Activated naive CD4-positive, alpha-beta T cell treated with Interleukin-2 at 50 U/mL for 16 hours (primary cell): Measurements from ENCODE around the gene UBE3D.
"Not testable (repeated sequence)": the region's sequence is repeated elsewhere in the genome, so short reads cannot be mapped to it uniquely, and the experiment has no call there.

ENCODE experiments used
- DNase-seq: peaks from one replicate; pipeline ENCODE4 v3.0.0-alpha.2; 2020

The UBE3D gene

DNA sequence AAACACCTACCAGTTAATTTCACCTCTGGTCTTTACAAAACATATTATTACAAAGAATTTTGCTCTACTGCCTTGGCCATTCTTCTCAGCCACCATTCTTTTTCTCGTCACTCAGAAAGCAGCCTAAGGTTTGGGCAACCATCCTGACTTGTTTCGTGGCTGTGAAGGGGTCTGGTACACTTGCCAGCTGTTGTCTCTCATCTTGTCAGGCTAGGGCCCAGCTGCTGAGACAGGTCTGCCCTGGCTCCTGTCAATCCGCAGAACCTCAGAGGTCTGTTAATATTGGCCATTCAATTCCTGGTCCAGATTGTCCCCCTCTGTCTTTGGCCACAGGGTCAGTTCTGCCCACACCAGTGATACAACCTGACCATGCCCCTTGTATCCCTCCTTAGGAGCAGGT, 197.7 kb downstream of the UBE3D start:
- no peak for DNase-seq

DNA sequence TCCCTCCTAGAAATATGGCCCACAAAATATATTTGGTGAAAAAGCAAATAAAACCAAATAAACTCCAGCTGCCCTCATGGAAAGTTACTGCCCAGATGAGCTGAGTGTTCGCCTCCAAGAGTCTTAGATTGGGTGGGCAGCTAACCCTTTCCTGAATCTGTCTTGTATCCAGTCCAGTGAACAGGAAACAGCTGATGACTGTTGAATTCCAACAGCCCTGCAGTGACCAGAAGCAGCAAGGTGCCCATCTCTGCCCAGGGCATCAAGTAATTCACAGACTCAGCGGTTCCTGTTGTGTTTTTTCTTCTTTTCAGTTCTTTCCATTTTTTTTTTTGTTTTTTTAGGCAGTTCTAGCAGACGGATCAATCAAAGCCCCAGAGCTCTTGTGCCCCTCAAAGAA, 199.2 kb downstream of the UBE3D start:
- no peak for DNase-seq

DNA sequence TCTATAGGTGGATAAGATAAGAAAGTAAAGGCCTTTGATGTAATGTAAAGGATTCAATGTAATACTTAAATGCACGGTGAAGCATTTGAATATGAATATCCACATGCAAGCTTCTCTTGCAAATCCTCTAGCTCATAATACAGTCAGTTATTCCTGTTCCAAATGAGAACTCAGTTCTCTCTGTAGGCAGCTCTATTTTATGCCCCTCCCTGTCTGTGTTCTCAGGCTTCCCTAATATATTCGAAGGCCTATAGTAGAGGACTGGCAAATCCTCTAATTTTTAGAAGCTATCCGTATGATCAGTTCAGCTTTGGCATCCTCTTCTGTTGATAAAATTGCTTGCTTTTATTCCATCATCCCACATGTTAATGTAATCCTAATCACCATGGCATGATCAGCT, 200.2 kb downstream of the UBE3D start:
- DNase-seq: no peak

GRCh38 chr6:82863781-82864180, 201.9 kb downstream of the UBE3D start:
- no peak for DNase-seq

- no peak for DNase-seq
Observed at GRCh38 chr6:82862543-82862942, 203.1 kb downstream of the UBE3D start.

DNA sequence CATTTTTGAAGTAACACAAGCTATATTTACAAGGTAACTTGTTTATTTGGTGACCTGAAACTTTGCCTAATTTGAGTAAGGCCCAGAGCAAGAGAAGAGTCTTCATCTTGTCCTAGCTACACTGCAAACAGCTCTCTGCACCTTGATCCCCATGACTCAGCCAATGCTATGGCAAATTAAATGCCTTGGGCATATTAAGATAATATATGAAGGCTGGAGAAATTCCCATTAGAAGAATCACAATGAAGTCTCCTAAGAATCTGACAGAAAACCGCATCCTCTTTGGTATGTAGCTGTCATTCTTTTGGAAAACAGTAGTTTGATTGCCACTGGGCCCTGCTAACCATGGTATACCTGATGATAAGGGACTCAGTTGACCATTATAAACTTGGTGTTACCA, 204.5 kb downstream of the UBE3D start:
- no peak for DNase-seq

GRCh38 chr6:82856077-82856476, 209.6 kb downstream of the UBE3D start:
- not testable (repeated sequence) for DNase-seq

- not testable (repeated sequence) for DNase-seq
Observed at GRCh38 chr6:82852904-82853303, 212.7 kb downstream of the UBE3D start.

GRCh38 chr6:82843291-82843885, 222.3 kb downstream of the UBE3D start:
- no peak for DNase-seq

GRCh38 chr6:82842721-82843120, 222.9 kb downstream of the UBE3D start:
- no peak for DNase-seq
